ENCODE measurements around the gene NPEPL1.
A peak's percentile ranks its signal among the peaks of the same experiment; 100 is the strongest.
"Not testable (repeated sequence)": the region's sequence is repeated elsewhere in the genome, so short reads cannot be mapped to it uniquely, and the experiment has no call there.

Gene NPEPL1

GRCh38 chr20:58692579-58693225 is at the start of gene NPEPL1:
Gene NPEPL1, plus strand, starts transcription at chr20:58692800. Its CDS starts 101 bp downstream, at chr20:58692901.
- DNase-seq (ENCODE audit: low spot score) = peak; percentile 87

- DNase-seq (ENCODE audit: low spot score) = not testable (repeated sequence)
Measured at GRCh38 chr20:58642896-58643295, 49.7 kb upstream of the NPEPL1 start.

GRCh38 chr20:58645412-58645968 is 47.1 kb upstream of the NPEPL1 start:
- DNase-seq (ENCODE audit: low spot score) = no peak

- DNase-seq (ENCODE audit: low spot score) = no peak
Measured at GRCh38 chr20:58646257-58646656, 46.3 kb upstream of the NPEPL1 start.

- no peak for DNase-seq (ENCODE audit: low spot score)
Measured at GRCh38 chr20:58646703-58647102, 45.9 kb upstream of the NPEPL1 start.

- no peak for DNase-seq (ENCODE audit: low spot score)
Measured at GRCh38 chr20:58647162-58647795, 45.3 kb upstream of the NPEPL1 start.

GRCh38 chr20:58647796-58648501 is 44.7 kb upstream of the NPEPL1 start:
- DNase-seq (ENCODE audit: low spot score) = no peak

GRCh38 chr20:58648502-58648825 is 44.1 kb upstream of the NPEPL1 start:
- not testable (repeated sequence) for DNase-seq (ENCODE audit: low spot score)

- DNase-seq (ENCODE audit: low spot score) = no peak
Measured at GRCh38 chr20:58649288-58650180, 43.1 kb upstream of the NPEPL1 start.

- DNase-seq (ENCODE audit: low spot score) = no peak
Measured at GRCh38 chr20:58650181-58650775, 42.3 kb upstream of the NPEPL1 start.

- peak; percentile 96 for DNase-seq (ENCODE audit: low spot score)
Measured at GRCh38 chr20:58650776-58651558, 41.6 kb upstream of the NPEPL1 start, which contains the start of gene STX16. Gene STX16, plus strand, starts transcription at chr20:58651283. Its CDS starts 724 bp downstream, at chr20:58652007.

- DNase-seq (ENCODE audit: low spot score) = no peak
Measured at GRCh38 chr20:58651559-58651945, 41.0 kb upstream of the NPEPL1 start.

- peak; percentile 92 for DNase-seq (ENCODE audit: low spot score)
Measured at GRCh38 chr20:58651946-58652605, 40.5 kb upstream of the NPEPL1 start.

- DNase-seq (ENCODE audit: low spot score) = peak; percentile 68
Measured at GRCh38 chr20:58652606-58653294, 39.9 kb upstream of the NPEPL1 start.

GRCh38 chr20:58654337-58654736 is 38.3 kb upstream of the NPEPL1 start:
- DNase-seq (ENCODE audit: low spot score) = no peak

- DNase-seq (ENCODE audit: low spot score) = no peak
Measured at GRCh38 chr20:58655328-58656107, 37.1 kb upstream of the NPEPL1 start.

- no peak for DNase-seq (ENCODE audit: low spot score)
Measured at GRCh38 chr20:58656831-58657230, 35.8 kb upstream of the NPEPL1 start.

- DNase-seq (ENCODE audit: low spot score) = no peak
Measured at GRCh38 chr20:58657262-58657661, 35.3 kb upstream of the NPEPL1 start.

GRCh38 chr20:58657986-58658385 is 34.6 kb upstream of the NPEPL1 start:
- no peak for DNase-seq (ENCODE audit: low spot score)

Data from RKO (cell line).